GM21367 (cell line): ENCODE measurements around the gene XIRP2.

Experiments
- ATAC-seq: cut with Tn5 transposase; IDR thresholded peaks from one replicate; pipeline ENCODE4 v1.9.1; 2021; ENCODE audit not compliant: unreplicated experiment

The XIRP2 gene

GRCh38 chr2:167271932-167272331, 383.7 kb downstream of the XIRP2 start:
- ATAC-seq, result no peak

- ATAC-seq, result no peak
These were observed 386.8 kb downstream of the XIRP2 start for GRCh38 chr2:167275046-167275445.

- ATAC-seq, result no peak
These were observed 391.5 kb downstream of the XIRP2 start for GRCh38 chr2:167279810-167280209.

- ATAC-seq, result no peak
These were observed 398.9 kb downstream of the XIRP2 start for GRCh38 chr2:167287212-167287611.

- ATAC-seq, result no peak
These were observed 401.6 kb downstream of the XIRP2 start for GRCh38 chr2:167289651-167290410.

GRCh38 chr2:167292430-167293171, 404.3 kb downstream of the XIRP2 start, which contains the start of gene B3GALT1:
B3GALT1 (plus strand) TSS chr2:167293001.
- ATAC-seq, result peak; percentile 99

- ATAC-seq, result peak; percentile 5
These were observed 405.0 kb downstream of the XIRP2 start for GRCh38 chr2:167293172-167293781.

- no peak for ATAC-seq
These were observed 405.9 kb downstream of the XIRP2 start for GRCh38 chr2:167293943-167294775.

- no peak for ATAC-seq
These were observed 406.5 kb downstream of the XIRP2 start for GRCh38 chr2:167294776-167295140.

GRCh38 chr2:167297292-167297691, 409.0 kb downstream of the XIRP2 start:
- ATAC-seq, result no peak

- ATAC-seq, result no peak
These were observed 409.7 kb downstream of the XIRP2 start for GRCh38 chr2:167298017-167298416.
